Activated CD4-positive, alpha-beta memory T cell treated with anti-CD3 and anti-CD28 coated beads, Interleukin-2, amount 10 ng/mL, durations not matched to agents 7 days and 5 days (primary cell): Measurements from ENCODE around the gene PLEKHN1. TPM values are rescaled to one million over a fixed set of nuclear protein-coding genes. Genes with fewer than 3 reads are reported as not detected.
A peak's percentile ranks its signal among the peaks of the same experiment; 100 is the strongest.
"Not testable (repeated sequence)": the region's sequence is repeated elsewhere in the genome, so short reads cannot be mapped to it uniquely, and the experiment has no call there.

ENCODE experiments used
- CTCF ChIA-PET: fragments of 350-600 bp; sonication (Branson Sonifier 250); formaldehyde crosslinking; loops from one replicate; lab custom pipeline; 2021; ENCODE audit warnings: antibody characterized with exemption, inconsistent platforms; lab: Charles Lee
- POLR2A ChIA-PET: fragments of 350-600 bp; sonication (Branson Sonifier 250); formaldehyde crosslinking; loops from one replicate; lab custom pipeline; 2021; ENCODE audit warnings: antibody characterized with exemption; lab: Charles Lee
- DNase-seq: peaks from one replicate; pipeline ENCODE4 v3.0.0-alpha.2; 2020
- H3K27ac Mint-ChIP-seq: one replicate; pipeline ENCODE4 v1.8.0; 2021; ENCODE audit warnings: mild to moderate bottlenecking, mixed read lengths
- H3K27me3 Mint-ChIP-seq: one replicate; pipeline ENCODE4 v1.8.0; 2021; ENCODE audit warnings: mixed read lengths
- H3K36me3 Mint-ChIP-seq: one replicate; pipeline ENCODE4 v1.8.0; 2021; ENCODE audit warnings: low read depth, mixed read lengths
- H3K4me1 Mint-ChIP-seq: one replicate; pipeline ENCODE4 v1.8.0; 2021; ENCODE audit warnings: mixed read lengths
- H3K4me3 Mint-ChIP-seq: one replicate; pipeline ENCODE4 v1.8.0; 2021; ENCODE audit warnings: mild to moderate bottlenecking, mixed read lengths
- H3K9me3 Mint-ChIP-seq: one replicate; pipeline ENCODE4 v1.8.0; 2021; ENCODE audit warnings: mixed read lengths
- total RNA-seq, 2 experiments: library from RNA; stranded (reverse); gene quantifications; one replicate each; pipeline ENCODE4 v1.2.3, GENCODE V29; 2021

PLEKHN1 gene
- total RNA-seq, 2 experiments from 2014 or later = 7.6 to 8.2 TPM

DNA sequence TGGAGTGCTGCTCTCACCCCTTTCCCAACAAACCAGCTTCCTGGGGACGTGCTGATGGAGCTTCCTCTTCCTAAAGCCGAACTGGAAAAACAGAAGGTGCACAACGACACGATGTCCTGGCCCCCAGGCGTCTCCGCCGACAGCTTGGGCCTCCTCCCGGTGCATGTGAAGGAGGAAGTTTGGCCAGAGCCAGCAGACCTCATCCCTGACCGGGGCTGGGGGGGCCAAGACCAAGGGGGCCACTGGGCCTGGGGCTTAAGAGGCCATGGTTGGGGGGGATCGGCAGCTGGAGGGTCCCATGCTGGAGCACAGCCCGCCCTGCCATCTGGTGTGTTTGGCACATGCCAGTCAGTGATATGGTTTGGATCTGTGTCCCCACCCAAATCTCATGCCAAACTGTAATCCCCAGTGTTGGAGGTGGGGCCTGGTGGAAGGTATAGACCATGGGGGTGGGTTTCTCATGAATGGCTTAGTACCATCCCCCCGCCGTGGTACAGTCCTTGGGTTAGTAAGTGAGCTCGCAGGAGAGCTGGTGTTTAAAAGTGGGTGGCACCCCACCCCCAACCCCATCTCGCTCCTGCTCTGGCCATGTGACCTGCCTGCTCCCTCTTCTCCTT, 27.2 kb downstream of the PLEKHN1 start:
- H3K27ac Mint-ChIP-seq = no peak overlapping the region
- DNase-seq = no peak
- H3K4me1 Mint-ChIP-seq = peaks cover 16% of the 10 kb centered on the region
- peaks cover 9% of the 10 kb centered on the region for H3K9me3 Mint-ChIP-seq
- peaks cover 7% of the 10 kb centered on the region for H3K36me3 Mint-ChIP-seq
- CTCF ChIA-PET = interaction anchor here (0.7 to 1.2 kb wide), 4 partner anchors 9 to 89 kb away, joined by 3 to 5 read pairs (median 4); no protein-coding TSS in a partner anchor
- POLR2A ChIA-PET = interaction anchor here (1.1 kb wide), 1 partner anchor 20 kb away, joined by 4 read pairs; the partner anchor contains the start of gene ISG15
- H3K4me3 Mint-ChIP-seq = no peak overlapping the region
- peaks cover 43% of the 10 kb centered on the region for H3K27me3 Mint-ChIP-seq

DNA sequence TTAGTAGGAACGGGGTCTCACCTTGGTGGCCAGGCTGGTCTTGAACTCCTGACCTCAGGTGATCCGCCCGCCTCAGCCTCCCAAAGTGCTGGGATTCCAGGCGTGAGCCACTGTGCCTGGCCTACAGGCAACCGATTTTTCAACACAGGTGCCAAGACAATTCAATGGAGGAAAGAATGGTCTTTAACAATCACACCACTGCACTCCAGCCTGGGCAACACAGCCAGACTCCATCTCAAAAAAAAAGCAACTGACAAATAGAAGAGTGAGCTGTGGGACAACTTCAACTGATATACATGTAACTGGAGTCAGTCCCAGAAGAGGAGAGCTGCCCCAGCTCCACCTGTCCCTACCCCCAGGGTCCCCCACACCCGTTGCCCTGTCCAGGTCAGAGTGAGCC, 28.3 kb downstream of the PLEKHN1 start:
- Mint-ChIP-seq H3K27ac (peak overlapping the region; percentile 44), H3K27me3 (peaks cover 34% of the 10 kb centered on the region), H3K4me1 (peaks cover 16% of the 10 kb centered on the region)
- DNase-seq, H3K36me3 Mint-ChIP-seq, POLR2A ChIA-PET, H3K9me3 Mint-ChIP-seq, H3K4me3 Mint-ChIP-seq: not testable (repeated sequence)
- CTCF ChIA-PET = interaction anchor here (0.8 to 2.2 kb wide), 3 partner anchors 10 to 31 kb away, joined by 3 to 9 read pairs (median 6); partner anchors contain the start of gene PERM1

DNA sequence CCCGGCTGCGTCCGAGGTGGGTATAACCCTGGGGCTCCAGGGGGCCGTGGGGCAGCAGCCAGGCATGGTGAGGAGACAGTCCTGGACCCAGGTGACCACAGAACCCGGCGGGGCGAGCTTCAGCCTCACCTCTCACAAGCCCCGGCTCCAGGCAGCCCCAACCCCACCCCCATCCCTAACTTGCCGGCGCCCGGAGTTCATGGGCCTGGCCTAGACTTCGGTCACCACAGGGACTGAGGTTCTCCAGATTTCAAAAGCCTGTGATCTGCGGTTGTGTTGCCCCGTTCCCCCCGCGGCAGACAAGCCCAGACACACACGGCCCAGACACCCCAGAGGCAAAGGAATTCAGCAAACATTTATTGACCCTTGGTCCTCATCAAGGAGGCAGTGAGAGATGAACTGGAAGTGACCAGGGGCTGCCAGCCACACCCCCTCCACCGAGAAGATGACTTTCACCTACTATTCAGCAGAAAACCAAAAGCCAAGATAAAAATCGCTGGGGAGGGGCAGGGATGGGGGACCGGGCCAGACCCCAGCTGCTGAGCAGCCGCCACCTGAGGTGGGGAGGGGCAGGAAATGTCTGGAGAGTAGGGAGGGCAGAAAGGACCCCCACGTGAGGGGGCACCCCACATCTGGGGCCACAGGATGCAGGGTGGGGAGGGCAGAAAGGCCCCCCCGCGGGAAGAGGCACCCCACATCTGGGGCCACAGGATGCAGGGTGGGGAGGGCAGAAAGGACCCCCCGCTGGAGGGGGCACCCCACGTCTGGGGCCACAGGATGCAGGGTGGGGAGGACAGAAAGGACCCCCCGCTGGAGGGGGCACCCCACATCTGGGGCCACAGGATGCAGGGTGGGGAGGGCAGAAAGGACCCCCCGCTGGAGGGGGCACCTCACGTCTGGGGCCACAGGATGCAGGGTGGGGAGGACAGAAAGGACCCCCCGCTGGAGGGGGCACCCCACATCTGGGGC, 29.7 kb downstream of the PLEKHN1 start:
- Mint-ChIP-seq H3K27me3 (peaks cover 34% of the 10 kb centered on the region), H3K9me3 (peaks cover 7% of the 10 kb centered on the region), H3K27ac (no peak overlapping the region), H3K4me1 (peaks cover 22% of the 10 kb centered on the region), H3K36me3 (peaks cover 3% of the 10 kb centered on the region), H3K4me3 (no peak overlapping the region)
- ChIA-PET POLR2A (no interaction called here), CTCF (interaction anchor here (2.2 kb wide), 1 partner anchor 12 kb away, joined by 9 read pairs; no protein-coding TSS in a partner anchor)
- DNase-seq = no peak

DNA sequence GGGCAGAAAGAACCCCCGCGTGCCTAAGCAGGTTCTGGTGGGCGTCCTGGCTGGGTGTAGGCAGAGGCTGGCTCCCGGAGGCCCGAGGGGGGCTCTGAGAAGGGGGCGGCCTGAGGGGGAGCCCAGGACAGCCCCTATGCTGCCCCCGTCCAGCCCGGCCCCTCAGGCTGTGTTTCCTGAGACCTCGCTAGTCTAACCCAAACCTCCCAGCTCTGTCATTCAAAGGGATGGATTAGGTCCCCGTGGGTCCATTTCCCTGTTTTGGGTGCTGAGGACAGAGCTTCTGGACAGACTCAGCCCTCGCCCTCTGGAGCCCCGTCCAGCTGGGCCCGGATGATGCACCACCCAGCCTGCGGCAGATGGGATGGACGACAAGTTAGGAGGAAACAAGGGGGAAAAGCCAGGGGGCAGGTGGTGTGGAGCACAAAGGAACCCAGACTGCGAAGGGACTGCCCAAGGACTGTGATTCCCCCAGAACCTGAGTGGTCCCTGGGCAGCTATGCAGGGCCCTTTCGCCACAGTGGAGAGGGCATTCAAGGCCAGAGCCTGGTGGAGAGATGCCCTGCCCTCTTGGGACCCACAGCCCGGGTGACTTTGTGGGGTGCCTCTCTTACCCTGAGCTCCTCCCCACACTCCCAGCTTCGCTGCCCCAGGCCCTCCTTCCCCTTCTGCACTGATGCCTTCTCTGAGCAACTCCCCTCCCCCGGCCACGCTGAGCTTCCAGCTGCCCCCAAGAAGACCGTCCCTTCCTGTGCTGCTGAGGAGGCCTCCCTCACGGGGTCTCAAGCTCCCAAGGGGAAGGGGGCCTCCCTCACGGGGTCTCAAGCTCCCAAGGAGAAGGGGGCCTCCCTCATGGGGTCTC, 30.8 kb downstream of the PLEKHN1 start:
- ChIA-PET POLR2A (interaction anchor here (1.3 kb wide), 1 partner anchor 17 kb away, joined by 9 read pairs; the partner anchor contains the start of gene ISG15), CTCF (no interaction called here)
- H3K4me3 Mint-ChIP-seq = no peak overlapping the region
- peaks cover 14% of the 10 kb centered on the region for H3K4me1 Mint-ChIP-seq
- no peak overlapping the region for H3K27ac Mint-ChIP-seq
- peaks cover 3% of the 10 kb centered on the region for H3K36me3 Mint-ChIP-seq
- DNase-seq = no peak
- H3K9me3 Mint-ChIP-seq = peaks cover 4% of the 10 kb centered on the region
- peaks cover 36% of the 10 kb centered on the region for H3K27me3 Mint-ChIP-seq

DNA sequence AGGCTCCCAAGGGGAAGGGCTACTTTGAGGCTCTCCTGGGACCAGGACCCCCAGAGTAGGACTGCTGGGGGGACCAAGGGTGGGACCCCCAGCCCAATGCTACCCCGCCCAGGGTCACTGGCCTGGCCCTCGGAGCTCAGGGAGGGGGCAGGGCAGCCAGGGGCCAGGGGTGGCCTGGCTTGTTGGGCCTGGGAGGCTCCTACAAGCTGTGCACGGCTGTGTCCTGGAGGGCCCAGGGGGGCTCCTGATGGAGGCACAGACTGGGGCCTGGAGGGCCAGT, 31.4 kb downstream of the PLEKHN1 start:
- H3K4me3 Mint-ChIP-seq = no peak overlapping the region
- ChIA-PET CTCF (no interaction called here), POLR2A (interaction anchor here (1.3 kb wide), 1 partner anchor 16 kb away, joined by 9 read pairs; the partner anchor contains the start of gene ISG15)
- H3K9me3 Mint-ChIP-seq = peaks cover under 1% of the 10 kb centered on the region
- H3K4me1 Mint-ChIP-seq = peaks cover 11% of the 10 kb centered on the region
- peaks cover under 1% of the 10 kb centered on the region for H3K36me3 Mint-ChIP-seq
- DNase-seq = no peak
- H3K27ac Mint-ChIP-seq = no peak overlapping the region
- peaks cover 34% of the 10 kb centered on the region for H3K27me3 Mint-ChIP-seq

DNA sequence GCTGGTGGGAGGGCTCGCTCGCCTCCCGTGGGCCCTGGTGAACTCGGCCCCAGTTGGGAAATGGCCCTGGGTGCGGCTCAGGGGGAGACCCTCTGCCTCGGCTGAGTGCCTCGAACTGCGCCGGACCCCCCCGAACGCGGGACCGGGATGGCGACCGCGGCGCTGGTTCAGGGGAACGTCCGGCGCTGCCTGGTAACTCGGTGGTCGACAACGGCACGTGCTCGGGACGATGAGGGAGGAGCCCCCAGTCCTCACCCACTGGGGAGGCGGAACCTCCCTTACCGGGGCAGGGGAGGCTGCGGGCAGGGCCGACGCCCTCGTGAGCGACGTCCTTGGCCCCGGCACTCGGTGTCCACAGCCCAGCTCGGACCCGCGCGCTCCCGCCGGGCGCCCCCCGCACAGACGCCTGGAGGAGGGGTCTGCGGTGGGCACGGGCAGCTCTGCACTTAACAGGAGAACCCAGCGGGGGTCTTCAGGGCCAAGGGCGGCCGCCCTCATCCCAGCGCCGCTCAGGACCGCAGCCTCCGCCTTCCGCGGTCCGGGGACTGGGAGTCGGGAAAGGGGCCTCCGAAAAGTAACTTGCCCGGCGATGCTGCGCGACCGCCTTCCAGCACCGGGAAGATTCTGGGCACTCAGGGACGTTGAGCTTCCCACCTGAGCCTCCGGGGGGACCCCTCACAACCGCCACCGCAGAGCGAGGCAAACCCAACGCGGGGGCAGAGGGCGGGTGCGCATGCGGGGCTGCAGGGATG, 31.9 kb downstream of the PLEKHN1 start:
- CTCF ChIA-PET = no interaction called here
- Mint-ChIP-seq H3K36me3 (no peaks in the 10 kb centered on the region), H3K4me1 (peaks cover 8% of the 10 kb centered on the region), H3K27me3 (peaks cover 36% of the 10 kb centered on the region), H3K27ac (no peak overlapping the region), H3K4me3 (no peak overlapping the region), H3K9me3 (no peaks in the 10 kb centered on the region)
- POLR2A ChIA-PET = interaction anchor here (1.3 kb wide), 1 partner anchor 15 kb away, joined by 9 read pairs; the partner anchor contains the start of gene ISG15
- no peak for DNase-seq

DNA sequence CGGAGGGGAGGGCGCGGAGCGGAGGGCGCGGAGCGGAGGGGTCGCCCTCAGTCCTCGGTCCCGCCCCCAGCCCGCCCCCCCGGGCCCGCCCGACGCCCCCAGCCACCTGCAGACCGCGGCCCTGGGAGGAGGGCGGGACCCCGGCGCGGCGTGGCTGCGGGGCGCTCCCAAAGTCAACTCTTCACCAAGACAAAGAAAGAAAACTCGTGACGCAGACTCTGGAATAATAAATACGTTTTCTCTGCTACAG, 32.4 kb downstream of the PLEKHN1 start:
- Mint-ChIP-seq H3K36me3 (no peaks in the 10 kb centered on the region), H3K4me1 (peaks cover 8% of the 10 kb centered on the region), H3K27me3 (peaks cover 40% of the 10 kb centered on the region), H3K27ac (no peak overlapping the region), H3K4me3 (no peak overlapping the region), H3K9me3 (no peaks in the 10 kb centered on the region)
- no peak for DNase-seq
- ChIA-PET POLR2A (no interaction called here), CTCF (no interaction called here)

DNA sequence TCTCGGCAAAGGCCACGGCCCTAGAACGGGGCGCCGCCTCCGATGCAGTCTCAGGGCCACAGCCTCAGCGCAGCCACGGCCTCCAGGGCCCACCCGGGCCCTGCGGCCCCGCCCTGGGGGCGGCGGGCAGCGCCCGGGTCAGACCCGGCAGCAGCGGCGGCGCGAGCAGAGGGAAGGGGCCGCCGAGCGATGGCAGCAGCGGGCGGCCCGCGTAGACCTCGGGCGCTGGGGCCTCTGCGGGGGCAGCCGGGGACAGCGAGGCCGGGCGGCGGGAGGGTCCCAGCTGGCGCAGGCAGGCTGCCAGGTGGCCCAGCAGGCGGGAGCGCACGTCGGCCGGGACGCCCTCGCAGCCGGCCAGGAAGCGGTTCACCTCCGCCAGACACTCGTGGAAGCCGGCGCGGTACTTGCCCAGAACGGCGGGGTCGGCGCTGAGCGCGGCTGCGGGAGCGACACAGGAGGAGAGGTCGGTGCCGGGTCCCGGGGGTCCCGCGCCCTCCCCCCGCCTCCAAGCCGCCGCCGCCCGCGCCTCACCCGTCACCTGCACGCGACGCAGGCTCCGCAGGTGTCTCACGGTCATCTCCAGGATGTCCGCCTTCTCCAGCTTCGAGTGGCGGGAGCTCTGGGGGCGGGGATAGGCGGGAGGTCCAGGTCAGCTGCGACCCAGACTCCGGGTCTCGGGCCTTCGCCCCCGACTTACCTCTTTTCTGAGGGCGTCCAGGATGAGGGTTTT, 32.9 kb downstream of the PLEKHN1 start:
- peaks cover 42% of the 10 kb centered on the region for H3K27me3 Mint-ChIP-seq
- H3K36me3 Mint-ChIP-seq = no peaks in the 10 kb centered on the region
- H3K9me3 Mint-ChIP-seq = no peaks in the 10 kb centered on the region
- no peak for DNase-seq
- H3K4me3 Mint-ChIP-seq = no peak overlapping the region
- peaks cover 8% of the 10 kb centered on the region for H3K4me1 Mint-ChIP-seq
- ChIA-PET POLR2A (interaction anchor here (1.1 kb wide), 1 partner anchor 14 kb away, joined by 4 read pairs; the partner anchor contains the start of gene ISG15), CTCF (interaction anchor here (0.7 kb wide), 1 partner anchor 23 kb away, joined by 3 read pairs; no protein-coding TSS in a partner anchor)
- H3K27ac Mint-ChIP-seq = no peak overlapping the region

DNA sequence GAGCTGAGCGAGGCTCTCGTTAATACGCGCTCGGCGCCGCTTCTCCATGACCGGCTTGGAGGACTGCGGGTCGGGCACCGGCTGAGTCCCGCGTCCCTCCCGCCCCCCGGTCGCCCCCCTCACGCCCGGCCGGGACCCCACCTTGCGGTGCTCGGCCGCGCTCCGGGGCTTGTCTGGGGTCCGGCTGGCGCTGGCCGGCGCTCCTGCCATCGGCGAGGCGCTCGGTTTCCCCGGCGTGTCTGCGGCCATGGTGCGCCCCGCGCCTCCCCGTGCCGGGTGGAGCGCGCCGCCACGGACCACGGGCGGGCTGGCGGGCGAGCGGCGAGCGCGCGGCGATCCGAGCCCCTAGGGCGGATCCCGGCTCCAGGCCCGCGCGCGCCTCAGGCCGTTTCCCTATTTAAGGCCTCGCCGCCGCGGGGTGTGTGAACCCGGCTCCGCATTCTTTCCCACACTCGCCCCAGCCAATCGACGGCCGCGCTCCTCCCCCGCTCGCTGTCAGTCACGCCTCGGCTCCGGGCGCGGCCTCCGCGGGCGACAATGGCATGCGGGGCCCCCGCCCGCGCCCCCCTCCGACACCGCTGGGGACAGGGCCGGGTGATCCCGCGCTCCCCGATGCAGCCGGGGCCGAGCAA, 33.6 kb downstream of the PLEKHN1 start, which contains the start of gene HES4:
Gene HES4, minus strand, starts transcription at position 373 of the 632 bp plus-strand sequence. Its CDS starts 124 bp downstream, at position 249.
- peaks cover 44% of the 10 kb centered on the region for H3K27me3 Mint-ChIP-seq
- peaks cover 13% of the 10 kb centered on the region for H3K4me1 Mint-ChIP-seq
- H3K4me3 Mint-ChIP-seq = peak within 1 kb of the TSS; percentile 53
- CTCF ChIA-PET = interaction anchor here (0.7 kb wide), 1 partner anchor 23 kb away, joined by 3 read pairs; no protein-coding TSS in a partner anchor
- DNase-seq = peak; percentile 61
- H3K27ac Mint-ChIP-seq = peak within 1 kb of the TSS; percentile 16
- H3K36me3 Mint-ChIP-seq = no peaks in the 10 kb centered on the region
- POLR2A ChIA-PET = interaction anchor here (1.1 kb wide), 1 partner anchor 14 kb away, joined by 4 read pairs; the partner anchor contains the start of gene ISG15
- H3K9me3 Mint-ChIP-seq = no peaks in the 10 kb centered on the region

DNA sequence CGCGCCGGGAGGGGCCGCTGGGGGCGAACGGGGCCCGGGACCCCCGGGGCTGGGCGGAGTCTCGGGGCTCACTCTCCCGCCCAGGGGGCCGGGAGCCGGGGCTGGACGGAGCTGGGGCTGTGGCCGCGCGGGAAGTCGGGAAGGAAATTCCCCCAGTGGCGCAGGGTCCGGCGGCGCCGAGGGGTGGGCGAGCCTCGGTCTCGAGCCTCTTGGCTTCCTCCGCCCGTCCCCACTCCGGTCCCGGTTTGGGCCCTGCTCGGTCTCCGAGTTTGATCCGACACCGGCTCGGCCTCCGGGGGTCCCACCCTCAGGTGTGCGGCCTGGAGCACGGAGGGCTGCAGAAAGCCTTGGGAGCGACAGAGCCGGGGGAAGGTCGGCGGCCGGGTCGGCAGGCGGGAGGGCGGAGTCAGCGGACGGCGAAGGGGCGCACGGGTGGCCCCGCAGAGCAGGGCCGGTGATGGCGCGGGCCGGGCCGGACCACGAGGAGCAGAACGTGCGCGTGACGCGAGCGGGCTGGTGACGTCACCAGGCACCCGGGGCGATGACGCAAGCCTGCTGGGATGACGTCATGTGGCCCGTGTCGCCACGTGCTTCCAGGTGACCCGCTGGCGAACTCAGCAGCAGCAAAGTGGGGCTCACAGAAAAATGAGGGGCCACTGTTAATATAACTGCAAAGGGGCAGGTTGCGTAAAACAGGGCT, 34.2 kb downstream of the PLEKHN1 start:
- peak; percentile 70 for DNase-seq
- Mint-ChIP-seq H3K4me3 (peak overlapping the region; percentile 53), H3K9me3 (no peaks in the 10 kb centered on the region), H3K36me3 (no peaks in the 10 kb centered on the region), H3K4me1 (peaks cover 19% of the 10 kb centered on the region), H3K27ac (peak overlapping the region; percentile 16), H3K27me3 (peaks cover 45% of the 10 kb centered on the region)
- CTCF ChIA-PET = interaction anchor here (1.1 to 2.3 kb wide), 3 partner anchors 13 to 97 kb away, joined by 3 to 17 read pairs (median 6); partner anchors contain the start of gene ISG15
- POLR2A ChIA-PET = interaction anchor here (1.2 to 2.5 kb wide), 2 partner anchors 13 to 19 kb away, joined by 5 to 18 read pairs; partner anchors contain the start of gene ISG15
